HG03439 (cell line): ENCODE results near the gene SNCB.

ENCODE experiments used
- ATAC-seq: cut with Tn5 transposase; IDR thresholded peaks from one replicate; pipeline ENCODE4 v1.9.1; 2021; ENCODE audit warnings: mild to moderate bottlenecking, moderate library complexity; ENCODE audit not compliant: unreplicated experiment

SNCB gene

GRCh38 chr5:176629853-176630680 lies at the start of gene SNCB, which contains the start of gene EIF4E1B:
Gene SNCB (minus strand): TSS chr5:176630534. CDS start chr5:176629654, 880 bp downstream.
Gene EIF4E1B (plus strand): TSS chr5:176630675. CDS start chr5:176642788, 12,113 bp downstream.
- no peak for ATAC-seq

- no peak for ATAC-seq
These were observed 49.3 kb upstream of the SNCB start for GRCh38 chr5:176679365-176680225.

- ATAC-seq, result no peak
These were observed 48.2 kb upstream of the SNCB start for GRCh38 chr5:176678584-176678983.

- no peak for ATAC-seq
These were observed 47.0 kb upstream of the SNCB start for GRCh38 chr5:176677209-176677939.

- no peak for ATAC-seq
These were observed 46.1 kb upstream of the SNCB start for GRCh38 chr5:176676361-176676824.

GRCh38 chr5:176675676-176676360 lies 45.5 kb upstream of the SNCB start:
- no peak for ATAC-seq

GRCh38 chr5:176674799-176675198 lies 44.5 kb upstream of the SNCB start:
- no peak for ATAC-seq

GRCh38 chr5:176673651-176674583 lies 43.6 kb upstream of the SNCB start:
- ATAC-seq, result no peak

- no peak for ATAC-seq
These were observed 41.8 kb upstream of the SNCB start for GRCh38 chr5:176671890-176672747.

GRCh38 chr5:176671399-176671798 lies 41.1 kb upstream of the SNCB start:
- no peak for ATAC-seq

- ATAC-seq, result no peak
These were observed 40.1 kb upstream of the SNCB start for GRCh38 chr5:176670449-176670848.

GRCh38 chr5:176667637-176668036 lies 37.3 kb upstream of the SNCB start:
- no peak for ATAC-seq

GRCh38 chr5:176665517-176665916 lies 35.2 kb upstream of the SNCB start:
- ATAC-seq, result no peak

- no peak for ATAC-seq
These were observed 34.6 kb upstream of the SNCB start for GRCh38 chr5:176664886-176665285.

- no peak for ATAC-seq
These were observed 34.1 kb upstream of the SNCB start for GRCh38 chr5:176664479-176664878.

GRCh38 chr5:176663566-176663965 lies 33.2 kb upstream of the SNCB start:
- ATAC-seq, result no peak

- ATAC-seq, result no peak
These were observed 32.3 kb upstream of the SNCB start for GRCh38 chr5:176662371-176663333.
